ENCODE results near the gene TCTN1. TPM values are rescaled to one million over a fixed set of nuclear protein-coding genes. Genes with fewer than 3 reads are reported as not detected.
"Not testable (repeated sequence)": the region's sequence is repeated elsewhere in the genome, so short reads cannot be mapped to it uniquely, and the experiment has no call there.

TCTN1 gene
- total RNA-seq, 2 experiments from 2014 or later, result 11.8 to 13.4 TPM

GRCh38 chr12:110582276-110583136, 31.4 kb upstream of the TCTN1 start:
- POLR2A ChIA-PET, result no interaction called here
- CTCF ChIA-PET, result no interaction called here

GRCh38 chr12:110583137-110584059, 30.5 kb upstream of the TCTN1 start, which contains the start of gene PPTC7:
Gene PPTC7, minus strand, starts transcription at chr12:110583318. Its CDS starts 287 bp downstream, at chr12:110583031.
- CTCF ChIA-PET, result no interaction called here

GRCh38 chr12:110585231-110585799, 28.6 kb upstream of the TCTN1 start:
- CTCF ChIA-PET, result interaction anchor here (2.2 kb wide), 1 partner anchor 17 kb away, joined by 7 read pairs; no protein-coding TSS in a partner anchor
- POLR2A ChIA-PET, result interaction anchor here (0.5 kb wide), 2 partner anchors 22 to 152 kb away, joined by 4 to 5 read pairs; no protein-coding TSS in a partner anchor

More at GRCh38 chr12:110583137-110584059, 30.5 kb upstream of the TCTN1 start, which contains the start of gene PPTC7:
- POLR2A ChIA-PET, result no interaction called here

GRCh38 chr12:110587102-110587501, 26.8 kb upstream of the TCTN1 start:
- POLR2A ChIA-PET, result not testable (repeated sequence)
- CTCF ChIA-PET, result interaction anchor here (0.6 to 0.8 kb wide), 2 partner anchors 13 to 285 kb away, joined by 3 to 4 read pairs; no protein-coding TSS in a partner anchor

- POLR2A ChIA-PET, result no interaction called here
- CTCF ChIA-PET, result interaction anchor here (0.7 kb wide), 1 partner anchor 146 kb away, joined by 4 read pairs; no protein-coding TSS in a partner anchor
These were observed 23.9 kb upstream of the TCTN1 start for GRCh38 chr12:110590059-110590458.

- ChIA-PET CTCF (no interaction called here), POLR2A (no interaction called here)
These were observed 23.1 kb upstream of the TCTN1 start for GRCh38 chr12:110590806-110591326.

- ChIA-PET POLR2A (no interaction called here), CTCF (no interaction called here)
These were observed 22.4 kb upstream of the TCTN1 start for GRCh38 chr12:110591451-110592051.

- ChIA-PET CTCF (no interaction called here), POLR2A (no interaction called here)
These were observed 21.9 kb upstream of the TCTN1 start for GRCh38 chr12:110592078-110592477.

GRCh38 chr12:110592919-110593318, 21.0 kb upstream of the TCTN1 start:
- CTCF ChIA-PET, POLR2A ChIA-PET: not testable (repeated sequence)

- POLR2A ChIA-PET, result no interaction called here
- CTCF ChIA-PET, result no interaction called here
These were observed 16.0 kb upstream of the TCTN1 start for GRCh38 chr12:110597885-110598284.

- ChIA-PET POLR2A (interaction anchor here (0.7 kb wide), 1 partner anchor 76 kb away, joined by 3 read pairs; no protein-coding TSS in a partner anchor), CTCF (interaction anchor here (0.9 to 4.8 kb wide), 6 partner anchors 13 to 92 kb away, joined by 3 to 29 read pairs (median 4); no protein-coding TSS in a partner anchor)
These were observed 14.6 kb upstream of the TCTN1 start for GRCh38 chr12:110599334-110599733.

GRCh38 chr12:110600254-110600653, 13.7 kb upstream of the TCTN1 start:
- ChIA-PET CTCF (interaction anchor here (0.5 to 4.8 kb wide), 20 partner anchors 14 to 222 kb away, joined by 3 to 36 read pairs (median 4); partner anchors contain the start of genes ARPC3, FAM216A and GPN3), POLR2A (interaction anchor here (0.7 kb wide), 1 partner anchor 77 kb away, joined by 3 read pairs; no protein-coding TSS in a partner anchor)

GRCh38 chr12:110602085-110602814, 11.7 kb upstream of the TCTN1 start:
- ChIA-PET POLR2A (interaction anchor here (0.9 to 1.3 kb wide), 3 partner anchors 12 to 152 kb away, joined by 3 to 6 read pairs (median 4); partner anchors contain the start of genes ARPC3 and TCTN1), CTCF (interaction anchor here (0.5 to 4.8 kb wide), 24 partner anchors 11 to 502 kb away, joined by 3 to 36 read pairs (median 5); partner anchors contain the start of genes ARPC3, FAM216A, GPN3 and RAD9B)

- ChIA-PET POLR2A (interaction anchor here (0.5 to 0.7 kb wide), 3 partner anchors 26 to 1798 kb away, joined by 3 to 6 read pairs (median 5); no protein-coding TSS in a partner anchor), CTCF (interaction anchor here (0.7 to 0.8 kb wide), 2 partner anchors 93 to 101 kb away, joined by 3 to 4 read pairs; no protein-coding TSS in a partner anchor)
These were observed 7.7 kb upstream of the TCTN1 start for GRCh38 chr12:110606253-110606611.

- ChIA-PET CTCF (interaction anchor here (0.6 to 5.4 kb wide), 7 partner anchors 8 to 216 kb away, joined by 3 to 21 read pairs (median 3); partner anchors contain the start of genes RAD9B and VPS29), POLR2A (interaction anchor here (0.5 to 2.4 kb wide), 7 partner anchors 11 to 156 kb away, joined by 3 to 11 read pairs (median 4); partner anchors contain the start of genes FAM216A, GPN3 and RAD9B)
These were observed 708 bp upstream of the TCTN1 start for GRCh38 chr12:110613071-110613770.

- ChIA-PET CTCF (interaction anchor here (0.9 to 5.4 kb wide), 5 partner anchors 13 to 146 kb away, joined by 3 to 21 read pairs (median 4); partner anchors contain the start of gene FAM216A), POLR2A (interaction anchor here (0.6 kb wide), 1 partner anchor 981 kb away, joined by 3 read pairs; no protein-coding TSS in a partner anchor)
These were observed 1.2 kb downstream of the TCTN1 start for GRCh38 chr12:110615171-110615570.

Measured in activated CD8-positive, alpha-beta memory T cell treated with anti-CD3 and anti-CD28 coated beads for 36 hours (primary cell).